ENCODE data around the gene NUAK2. TPM values are rescaled to one million over a fixed set of nuclear protein-coding genes. Genes with fewer than 3 reads are reported as not detected.
"Not testable (repeated sequence)": the region's sequence is repeated elsewhere in the genome, so short reads cannot be mapped to it uniquely, and the experiment has no call there.

NUAK2 gene
- total RNA-seq, 3 donors from 2014 or later (not counting 1 experiment from before 2014, with no cell fraction given), result 17.3 to 21.7 (median 21.5) TPM

- no peaks in the 10 kb centered on the region for H3K36me3 ChIP-seq (ENCODE audit: control insufficient read depth, insufficient read depth, low read length)
- ATAC-seq, result no peak
- H3K4me1 ChIP-seq (ENCODE audit: control insufficient read depth, insufficient read depth, low read length), result no peaks in the 10 kb centered on the region
- Mint-ChIP-seq H3K27ac (no peak overlapping the region), H3K4me3 (no peak overlapping the region), H3K27me3 (ENCODE audit: low read depth in 2 of 2) (peaks cover 12 to 18% of the 10 kb centered on the region in 2 donors), H3K36me3 (no peaks in the 10 kb centered on the region), H3K4me1 (no peaks in the 10 kb centered on the region), H3K9me3 (no peaks in the 10 kb centered on the region)
- intact Hi-C loops (cut with micrococcal nuclease), result no loop called here
- 85% methylated on average over 6 of the region's 6 CpGs for WGBS (ENCODE audit: insufficient coverage)
- DNase-seq, result no peak
- TF ChIP-seq, protein P1, sequence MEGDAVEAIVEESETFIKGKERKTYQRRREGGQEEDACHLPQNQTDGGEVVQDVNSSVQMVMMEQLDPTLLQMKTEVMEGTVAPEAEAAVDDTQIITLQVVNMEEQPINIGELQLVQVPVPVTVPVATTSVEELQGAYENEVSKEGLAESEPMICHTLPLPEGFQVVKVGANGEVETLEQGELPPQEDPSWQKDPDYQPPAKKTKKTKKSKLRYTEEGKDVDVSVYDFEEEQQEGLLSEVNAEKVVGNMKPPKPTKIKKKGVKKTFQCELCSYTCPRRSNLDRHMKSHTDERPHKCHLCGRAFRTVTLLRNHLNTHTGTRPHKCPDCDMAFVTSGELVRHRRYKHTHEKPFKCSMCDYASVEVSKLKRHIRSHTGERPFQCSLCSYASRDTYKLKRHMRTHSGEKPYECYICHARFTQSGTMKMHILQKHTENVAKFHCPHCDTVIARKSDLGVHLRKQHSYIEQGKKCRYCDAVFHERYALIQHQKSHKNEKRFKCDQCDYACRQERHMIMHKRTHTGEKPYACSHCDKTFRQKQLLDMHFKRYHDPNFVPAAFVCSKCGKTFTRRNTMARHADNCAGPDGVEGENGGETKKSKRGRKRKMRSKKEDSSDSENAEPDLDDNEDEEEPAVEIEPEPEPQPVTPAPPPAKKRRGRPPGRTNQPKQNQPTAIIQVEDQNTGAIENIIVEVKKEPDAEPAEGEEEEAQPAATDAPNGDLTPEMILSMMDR (IDR thresholded peaks at IDR 0.05), result no peak
- no peaks in the 10 kb centered on the region for H3K27me3 ChIP-seq (ENCODE audit: control insufficient read depth, insufficient read depth, low read length)
- H3K4me3 ChIP-seq (ENCODE audit: low read length), result no peak overlapping the region
- H3K27ac ChIP-seq (ENCODE audit: low read length), result no peak overlapping the region
- no peaks in the 10 kb centered on the region for H3K9me3 ChIP-seq (ENCODE audit: control insufficient read depth, insufficient read depth, low read length)
These were observed 46.9 kb upstream of the NUAK2 start for GRCh38 chr1:205368478-205368877.

DNA sequence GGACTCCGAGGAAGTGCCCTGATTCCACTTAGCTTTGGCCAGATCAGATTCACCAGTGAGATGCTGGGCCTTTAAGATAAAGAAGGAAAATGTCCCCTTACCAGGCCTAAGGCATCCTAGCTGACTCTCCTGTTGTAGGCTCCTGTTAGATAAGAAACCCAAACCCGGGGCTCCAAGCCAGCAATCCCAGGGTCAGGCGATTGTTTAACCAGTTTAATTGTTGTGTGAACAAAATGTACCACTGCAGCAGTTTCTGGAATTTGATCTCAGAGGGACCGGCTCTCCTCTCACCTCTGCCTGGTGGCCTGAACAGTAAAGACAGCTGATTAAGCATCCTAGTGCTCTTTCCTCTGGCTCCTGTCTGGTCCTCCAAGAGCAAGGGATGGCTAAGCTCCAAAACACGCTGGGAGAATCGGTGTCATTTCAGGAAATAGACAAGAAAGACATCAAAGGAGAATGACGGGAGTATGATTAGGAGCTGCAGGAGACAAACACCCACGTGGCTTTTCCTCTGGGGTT is 44.5 kb upstream of the NUAK2 start:
- Mint-ChIP-seq H3K4me3 (no peak overlapping the region), H3K27ac (no peak overlapping the region), H3K27me3 (ENCODE audit: low read depth in 2 of 2) (peaks cover 4 to 13% of the 10 kb centered on the region in 2 donors), H3K36me3 (no peaks in the 10 kb centered on the region), H3K9me3 (no peaks in the 10 kb centered on the region), H3K4me1 (no peaks in the 10 kb centered on the region)
- no peaks in the 10 kb centered on the region for H3K36me3 ChIP-seq (ENCODE audit: control insufficient read depth, insufficient read depth, low read length)
- ATAC-seq (no peak), DNase-seq (no peak)
- TF ChIP-seq, protein P1 (IDR thresholded peaks at IDR 0.05), result no peak
- H3K27ac ChIP-seq (ENCODE audit: low read length), result no peak overlapping the region
- no peaks in the 10 kb centered on the region for H3K4me1 ChIP-seq (ENCODE audit: control insufficient read depth, insufficient read depth, low read length)
- 66% methylated on average over 7 of the region's 8 CpGs for WGBS (ENCODE audit: insufficient coverage)
- no peak overlapping the region for H3K4me3 ChIP-seq (ENCODE audit: low read length)
- intact Hi-C loops (cut with micrococcal nuclease), result no loop called here
- no peaks in the 10 kb centered on the region for H3K9me3 ChIP-seq (ENCODE audit: control insufficient read depth, insufficient read depth, low read length)
- H3K27me3 ChIP-seq (ENCODE audit: control insufficient read depth, insufficient read depth, low read length), result no peaks in the 10 kb centered on the region

GRCh38 chr1:205365086-205365485 is 43.5 kb upstream of the NUAK2 start:
- peaks cover 8 to 17% of the 10 kb centered on the region in 2 donors for H3K27me3 Mint-ChIP-seq (ENCODE audit: low read depth in 2 of 2)
- H3K36me3 ChIP-seq (ENCODE audit: control insufficient read depth, insufficient read depth, low read length); H3K9me3 ChIP-seq (ENCODE audit: control insufficient read depth, insufficient read depth, low read length); H3K4me1 ChIP-seq (ENCODE audit: control insufficient read depth, insufficient read depth, low read length); H3K27ac Mint-ChIP-seq; H3K4me3 Mint-ChIP-seq; H3K36me3 Mint-ChIP-seq; intact Hi-C loops (cut with micrococcal nuclease); H3K4me1 Mint-ChIP-seq; H3K27me3 ChIP-seq (ENCODE audit: control insufficient read depth, insufficient read depth, low read length); H3K27ac ChIP-seq (ENCODE audit: low read length); ATAC-seq; DNase-seq; H3K9me3 Mint-ChIP-seq; H3K4me3 ChIP-seq (ENCODE audit: low read length): not testable (repeated sequence)
- WGBS (ENCODE audit: insufficient coverage), result 81% methylated on average over 6 of the region's 8 CpGs

DNA sequence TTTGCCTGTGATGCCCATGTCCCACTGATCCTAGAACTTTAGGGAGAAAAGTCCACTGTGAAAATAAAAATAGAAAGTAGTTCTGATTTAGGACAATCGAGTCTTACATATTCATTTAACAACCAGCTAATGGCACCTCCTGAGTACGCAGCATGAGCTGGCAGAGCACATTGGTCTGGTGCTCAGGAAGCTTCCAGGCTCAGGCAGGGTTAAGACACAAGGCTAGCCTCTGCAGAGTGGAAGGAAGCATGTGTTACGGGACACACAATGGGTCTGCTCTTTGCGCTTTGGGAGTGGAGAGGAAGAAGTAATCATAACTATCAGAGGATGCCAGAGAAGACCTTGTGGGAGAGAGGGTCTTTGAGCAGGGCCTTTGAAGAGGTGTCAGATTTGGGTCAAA is 39.3 kb upstream of the NUAK2 start:
- ATAC-seq (no peak), DNase-seq (no peak)
- 88% methylated on average over 4 of the region's 4 CpGs for WGBS (ENCODE audit: insufficient coverage)
- TF ChIP-seq, protein P1 (IDR thresholded peaks at IDR 0.05), result no peak
- Histone ChIP-seq H3K36me3 (ENCODE audit: control insufficient read depth, insufficient read depth, low read length) (no peaks in the 10 kb centered on the region), H3K4me3 (ENCODE audit: low read length) (no peak overlapping the region), H3K9me3 (ENCODE audit: control insufficient read depth, insufficient read depth, low read length) (no peaks in the 10 kb centered on the region), H3K27ac (ENCODE audit: low read length) (no peak overlapping the region), H3K4me1 (ENCODE audit: control insufficient read depth, insufficient read depth, low read length) (no peaks in the 10 kb centered on the region), H3K27me3 (ENCODE audit: control insufficient read depth, insufficient read depth, low read length) (no peaks in the 10 kb centered on the region)
- H3K27ac Mint-ChIP-seq, result no peak overlapping the region
- H3K27me3 Mint-ChIP-seq (ENCODE audit: low read depth in 2 of 2), result peaks cover 19 to 48% of the 10 kb centered on the region in 2 donors
- H3K4me1 Mint-ChIP-seq, result no peaks in the 10 kb centered on the region
- no peaks in the 10 kb centered on the region for H3K36me3 Mint-ChIP-seq
- intact Hi-C loops (cut with micrococcal nuclease), result no loop called here
- no peaks in the 10 kb centered on the region for H3K9me3 Mint-ChIP-seq
- no peak overlapping the region for H3K4me3 Mint-ChIP-seq

All from natural killer cell (primary cell).